GM19324 (cell line): Measurements from ENCODE around the gene PLXNB2.

Experiments used
- ATAC-seq: cut with Tn5 transposase; IDR thresholded peaks from one replicate; pipeline ENCODE4 v1.9.1; 2021; ENCODE audit warnings: mild to moderate bottlenecking, moderate library complexity; ENCODE audit not compliant: unreplicated experiment, low FRiP score

The PLXNB2 gene

GRCh38 chr22:50268655-50269113 is 38.8 kb downstream of the PLXNB2 start:
- no peak for ATAC-seq

- no peak for ATAC-seq
Measured at GRCh38 chr22:50267591-50268390, 39.7 kb downstream of the PLXNB2 start.

- ATAC-seq, result no peak
Measured at GRCh38 chr22:50266994-50267393, 40.5 kb downstream of the PLXNB2 start.

- no peak for ATAC-seq
Measured at GRCh38 chr22:50264946-50265669, 42.3 kb downstream of the PLXNB2 start.

GRCh38 chr22:50264104-50264745 is 43.2 kb downstream of the PLXNB2 start:
- no peak for ATAC-seq

GRCh38 chr22:50262973-50263617 is 44.4 kb downstream of the PLXNB2 start:
- ATAC-seq, result no peak

GRCh38 chr22:50262460-50262911 is 45.0 kb downstream of the PLXNB2 start:
- ATAC-seq, result no peak

GRCh38 chr22:50261615-50262459 is 45.6 kb downstream of the PLXNB2 start, which contains the start of gene MAPK12:
TSS of gene MAPK12 (minus strand) at chr22:50261683. CDS start at chr22:50261509, 174 bp downstream.
- peak; percentile 47 for ATAC-seq

- peak; percentile 26 for ATAC-seq
Measured at GRCh38 chr22:50260801-50261614, 46.4 kb downstream of the PLXNB2 start.

GRCh38 chr22:50260434-50260800 is 47.0 kb downstream of the PLXNB2 start:
- no peak for ATAC-seq

- ATAC-seq, result no peak
Measured at GRCh38 chr22:50259302-50259701, 48.1 kb downstream of the PLXNB2 start.

- no peak for ATAC-seq
Measured at GRCh38 chr22:50258361-50259292, 48.8 kb downstream of the PLXNB2 start.

GRCh38 chr22:50257451-50258360 is 49.7 kb downstream of the PLXNB2 start:
- no peak for ATAC-seq

GRCh38 chr22:50257041-50257440 is 50.4 kb downstream of the PLXNB2 start:
- ATAC-seq, result no peak

GRCh38 chr22:50256258-50256862 is 51.1 kb downstream of the PLXNB2 start:
- no peak for ATAC-seq

- no peak for ATAC-seq
Measured at GRCh38 chr22:50255607-50256006, 51.8 kb downstream of the PLXNB2 start.
